OCI-LY3 (cell line): Measurements from ENCODE around the gene CARD14.

Source experiments
- EZH2phosphoT487 ChIP-seq: fragments of 200-600 bp; shearing (Covaris generic); IDR thresholded peaks from 2 replicates; pipeline ENCODE4 v1.6.1; 2018; ENCODE audit warnings: antibody characterized with exemption, mixed run types, low read depth
- TF ChIP-seq, protein P1 (sequence below): fragments of 200-600, 300-600 bp; sonication (generic); IDR thresholded peaks from 2 replicates; pipeline ENCODE4 v1.5.1; 2014; ENCODE audit warnings: antibody characterized with exemption, low read length, low read depth

DNA sequence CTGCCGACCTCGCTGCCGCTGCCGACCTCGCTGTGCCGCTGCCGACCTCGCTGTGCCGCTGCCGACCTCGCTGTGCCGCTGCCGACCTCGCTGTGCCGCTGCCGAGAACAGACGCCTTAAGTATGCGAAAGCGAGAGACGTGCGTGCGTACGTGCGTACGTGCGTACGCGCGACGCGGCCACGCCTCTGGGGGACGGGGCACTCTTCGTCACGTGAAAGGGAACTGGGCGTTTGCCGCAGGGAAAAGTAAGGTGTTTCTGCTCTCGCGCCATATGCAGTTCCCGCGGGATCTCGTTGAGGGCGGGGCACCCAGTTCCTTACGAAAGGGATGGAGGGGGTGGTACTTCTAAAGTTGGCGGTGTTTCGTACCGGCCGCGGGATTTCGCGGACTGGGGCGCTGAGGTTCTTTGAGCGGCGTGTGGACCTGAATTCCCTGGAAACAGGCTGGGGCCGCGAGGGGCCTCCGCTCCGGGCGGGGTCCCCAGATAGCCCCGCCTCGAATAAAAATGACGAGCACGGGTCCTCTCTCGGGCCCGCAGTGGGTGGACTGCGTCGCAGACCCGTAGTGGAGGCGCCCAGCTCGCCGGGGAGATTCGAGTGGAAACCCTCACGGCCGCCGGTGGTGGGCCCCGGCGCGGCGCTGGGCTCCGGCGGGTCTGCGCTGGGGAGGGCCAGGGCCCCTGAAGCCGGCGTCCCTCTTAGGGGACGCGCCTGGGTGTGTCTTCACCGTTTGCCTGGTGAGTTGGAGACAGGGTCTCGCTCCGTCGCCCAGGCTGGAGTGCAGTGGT is 22.6 kb upstream of the CARD14 start, which contains the start of gene EIF4A3:
- TF ChIP-seq, protein P1, sequence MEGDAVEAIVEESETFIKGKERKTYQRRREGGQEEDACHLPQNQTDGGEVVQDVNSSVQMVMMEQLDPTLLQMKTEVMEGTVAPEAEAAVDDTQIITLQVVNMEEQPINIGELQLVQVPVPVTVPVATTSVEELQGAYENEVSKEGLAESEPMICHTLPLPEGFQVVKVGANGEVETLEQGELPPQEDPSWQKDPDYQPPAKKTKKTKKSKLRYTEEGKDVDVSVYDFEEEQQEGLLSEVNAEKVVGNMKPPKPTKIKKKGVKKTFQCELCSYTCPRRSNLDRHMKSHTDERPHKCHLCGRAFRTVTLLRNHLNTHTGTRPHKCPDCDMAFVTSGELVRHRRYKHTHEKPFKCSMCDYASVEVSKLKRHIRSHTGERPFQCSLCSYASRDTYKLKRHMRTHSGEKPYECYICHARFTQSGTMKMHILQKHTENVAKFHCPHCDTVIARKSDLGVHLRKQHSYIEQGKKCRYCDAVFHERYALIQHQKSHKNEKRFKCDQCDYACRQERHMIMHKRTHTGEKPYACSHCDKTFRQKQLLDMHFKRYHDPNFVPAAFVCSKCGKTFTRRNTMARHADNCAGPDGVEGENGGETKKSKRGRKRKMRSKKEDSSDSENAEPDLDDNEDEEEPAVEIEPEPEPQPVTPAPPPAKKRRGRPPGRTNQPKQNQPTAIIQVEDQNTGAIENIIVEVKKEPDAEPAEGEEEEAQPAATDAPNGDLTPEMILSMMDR, result no peak
- TF ChIP-seq EZH2phosphoT487, result no peak
